Psoas muscle (tissue), 8 donors: Measurements from ENCODE around the gene OSCP1. TPM values are rescaled to one million over a fixed set of nuclear protein-coding genes. Genes with fewer than 3 reads are reported as not detected.
A peak's percentile ranks its signal among the peaks of the same experiment; 100 is the strongest.

Source experiments
- ATAC-seq, 4 donors: fragments of 200-7000 bp; cut with Tn5 transposase; one replicate each; pipeline ENCODE4 v1.9.1; 2020; ENCODE audit warnings: moderate library complexity in 3 of 4, mild to moderate bottlenecking in 2 of 4
- DNase-seq, 2 donors: peaks; one replicate each; pipeline ENCODE4 v3.0.0-alpha.2; 2020
- H3K27ac ChIP-seq: fragments of 200-600 bp; one replicate; pipeline ENCODE4 v1.8.0; 2022
- H3K27me3 ChIP-seq, 3 donors: fragments of 200-600 bp in 1 of 3; one replicate each; pipeline versions ENCODE4 v1.6.1 to v1.8.0; 2013 to 2022; ENCODE audit warnings: low read length in 2 of 3, mild to moderate bottlenecking in 2 of 3, moderate library complexity in 1 of 3; ENCODE audit not compliant: insufficient read depth in 3 of 3
- H3K36me3 ChIP-seq, 2 donors: fragments of 200-600 bp in 1 of 2; one replicate each; pipeline versions ENCODE4 v1.6.1 to v1.8.0; 2013 to 2022; ENCODE audit warnings: low read depth in 1 of 2, mild to moderate bottlenecking in 1 of 2, moderate library complexity in 1 of 2; ENCODE audit not compliant: insufficient read depth in 1 of 2
- H3K4me1 ChIP-seq: fragments of 200-600 bp; one replicate; pipeline ENCODE4 v1.8.0; 2022
- H3K4me3 ChIP-seq: fragments of 200-600 bp; one replicate; pipeline ENCODE4 v1.8.0; 2022; ENCODE audit warnings: mild to moderate bottlenecking
- H3K9me3 ChIP-seq: fragments of 200-600 bp; one replicate; pipeline ENCODE4 v1.8.0; 2022
- CTCF ChIP-seq: fragments of 200-600 bp; IDR thresholded peaks from one replicate; pipeline ENCODE4 v1.8.0; 2022; ENCODE audit warnings: antibody characterized with exemption
- WGBS, 3 donors: extraction: QIAGEN DNeasy Blood & Tissue Kit; methylation state at CpG; one replicate each; pipeline versions ENCODE4 v1.1.6 to v1.1.7; 2013; 5-methylcytosine and 5-hydroxymethylcytosine counted together
- intact Hi-C, 2 donors: fragments of 100-400 bp; cut with DNase I; formaldehyde crosslinking; loops; one replicate each; pipeline versions ENCODE4 v1.11.0 to v1.14.2; 2022
- polyA plus RNA-seq, 3 donors: library from polyadenylated mRNA; stranded (reverse); fragments of 200-250 nt; gene quantifications; one replicate each; pipeline ENCODE4 v1.2.3, GENCODE V29; 2013
- total RNA-seq, 4 donors: library from RNA; stranded (reverse); fragmentation: NEBNext Ultra II Directional in 2 of 4; extraction: Animal tissue kit (Norgen Biotek cat#: 25700) in 2 of 4; gene quantifications; one replicate each; pipeline versions ENCODE4 v1.2.1 to v1.2.4, GENCODE V29; 2021 to 2023
- donor health status: healthy with polysubstance abuse.
- donor health status: DM: no; HTN: no; CAD: no; lungs with moderate emphysema.
- donor health status: Bipolar disorder and iron deficiency.
- donor health status: healthy.
- donor health status: DM: yes; HTN: yes; CAD: no.
- donor health status: DM: no; HTN: no; CAD: no.
- donor health status: DM: no; HTN: no; CAD: no.
- donor health status: DM: yes; HTN: yes; CAD: no.

Gene OSCP1
- total and polyA plus RNA-seq, 7 donors, result 2.5 to 5.5 (median 4.2) TPM

- Histone ChIP-seq H3K4me1 (peaks cover 78% of the 10 kb centered on the region), H3K36me3 (peaks cover 0 to 23% of the 10 kb centered on the region in 2 donors), H3K4me3 (no peak overlapping the region), H3K27me3 (no peaks in the 10 kb centered on the region), H3K27ac (peak overlapping the region; percentile 98), H3K9me3 (no peaks in the 10 kb centered on the region)
- intact Hi-C loops, result no loop called here
- ATAC-seq (no peak), DNase-seq (no peak)
- 84 to 93% (median 91%) methylated on average over 3 of the region's 3 CpGs for WGBS, 3 donors
- no peak for TF ChIP-seq CTCF
Observed at GRCh38 chr1:36372617-36373016, 77.6 kb downstream of the OSCP1 start.

- peaks cover 78% of the 10 kb centered on the region for H3K4me1 ChIP-seq
- H3K9me3 ChIP-seq, result no peaks in the 10 kb centered on the region
- peaks cover 3 to 40% of the 10 kb centered on the region in 2 donors for H3K36me3 ChIP-seq
- WGBS, 3 donors, result 63 to 65% (median 65%) methylated on average over 7 of the region's 7 CpGs
- H3K27me3 ChIP-seq, result no peaks in the 10 kb centered on the region
- DNase-seq (peak; percentile 70 to 80), ATAC-seq (peak; percentile 40 to 58 (median 42))
- peak overlapping the region; percentile 46 for H3K27ac ChIP-seq
- peak; percentile 98 for TF ChIP-seq CTCF
- no peak overlapping the region for H3K4me3 ChIP-seq
- intact Hi-C loops, result loop anchor here in 1 of 2 donors (5.0 kb wide), 1 partner anchor 67 kb away; no protein-coding TSS in a partner anchor
Observed at GRCh38 chr1:36369061-36369861, 81.0 kb downstream of the OSCP1 start.

Other genes with a start within 250 kb of the OSCP1 start
- gene THRAP3, start 226.0 kb downstream of the OSCP1 start, total RNA-seq, result 100 to 1,000 TPM in 3 of 4 donors, 10 to 100 TPM in 1; 96.6 to 159 (median 124) TPM
- 10 to 100 TPM; 45.8 to 92.9 (median 80.3) TPM for gene THRAP3, start 226.0 kb downstream of the OSCP1 start, polyA plus RNA-seq
- 1 to 10 TPM in 1 of 4 donors, under 1 TPM in 3; 0.69 to 1.1 (median 0.96) TPM for gene SH3D21, start 144.1 kb downstream of the OSCP1 start, total RNA-seq
- gene SH3D21, start 144.1 kb downstream of the OSCP1 start, polyA plus RNA-seq, result under 1 TPM; 0.36 to 0.88 (median 0.37) TPM
- gene EVA1B, start 126.8 kb downstream of the OSCP1 start, total RNA-seq, result 1 to 10 TPM; 3.3 to 8.2 (median 5.6) TPM
- gene EVA1B, start 126.8 kb downstream of the OSCP1 start, polyA plus RNA-seq, result 10 to 100 TPM in 1 of 3 donors, 1 to 10 TPM in 2; 2.6 to 13.7 (median 6.9) TPM
- 100 to 1,000 TPM in 3 of 4 donors, 10 to 100 TPM in 1; 84.4 to 218 (median 145) TPM for gene STK40, start 64.5 kb downstream of the OSCP1 start, total RNA-seq
- gene STK40, start 64.5 kb downstream of the OSCP1 start, polyA plus RNA-seq, result 100 to 1,000 TPM in 2 of 3 donors, 10 to 100 TPM in 1; 93.0 to 312 (median 182) TPM
- gene LSM10, start 52.5 kb downstream of the OSCP1 start, total RNA-seq, result 100 to 1,000 TPM in 1 of 4 donors, 10 to 100 TPM in 3; 80.3 to 102 (median 95.6) TPM
- 100 to 1,000 TPM; 134 to 246 (median 156) TPM for gene LSM10, start 52.5 kb downstream of the OSCP1 start, polyA plus RNA-seq
- gene MRPS15, start 13.9 kb upstream of the OSCP1 start, total RNA-seq, result 100 to 1,000 TPM; 127 to 141 (median 131) TPM
- 100 to 1,000 TPM; 233 to 279 (median 247) TPM for gene MRPS15, start 13.9 kb upstream of the OSCP1 start, polyA plus RNA-seq
- gene CSF3R, start 32.5 kb upstream of the OSCP1 start, total RNA-seq, result 1 to 10 TPM; 1.9 to 6.5 (median 4.1) TPM
- gene CSF3R, start 32.5 kb upstream of the OSCP1 start, polyA plus RNA-seq, result 1 to 10 TPM in 1 of 3 donors, under 1 TPM in 2; 0.52 to 1.6 (median 0.73) TPM